Mesenteric fat pad (tissue), 1 donor: Measurements from ENCODE around the gene BACH1. TPM values are rescaled to one million over a fixed set of nuclear protein-coding genes. Genes with fewer than 3 reads are reported as not detected.
"Not testable (repeated sequence)": the region's sequence is repeated elsewhere in the genome, so short reads cannot be mapped to it uniquely, and the experiment has no call there.

ENCODE experiments used
- DNase-seq: peaks from one replicate; pipeline ENCODE4 v3.0.0-alpha.2; 2020; ENCODE audit warnings: low spot score
- total RNA-seq: library from RNA; stranded (reverse); fragmentation: NEBNext Ultra II Directional; extraction: Animal tissue kit (Norgen Biotek cat#: 25700); gene quantifications from one replicate; pipeline ENCODE4 v1.2.1, GENCODE V29; 2021
- donor health status: DM: yes; HTN: yes; CAD: no.

The BACH1 gene
- total RNA-seq, 1 donor from 2014 or later = 69.8 TPM

DNA sequence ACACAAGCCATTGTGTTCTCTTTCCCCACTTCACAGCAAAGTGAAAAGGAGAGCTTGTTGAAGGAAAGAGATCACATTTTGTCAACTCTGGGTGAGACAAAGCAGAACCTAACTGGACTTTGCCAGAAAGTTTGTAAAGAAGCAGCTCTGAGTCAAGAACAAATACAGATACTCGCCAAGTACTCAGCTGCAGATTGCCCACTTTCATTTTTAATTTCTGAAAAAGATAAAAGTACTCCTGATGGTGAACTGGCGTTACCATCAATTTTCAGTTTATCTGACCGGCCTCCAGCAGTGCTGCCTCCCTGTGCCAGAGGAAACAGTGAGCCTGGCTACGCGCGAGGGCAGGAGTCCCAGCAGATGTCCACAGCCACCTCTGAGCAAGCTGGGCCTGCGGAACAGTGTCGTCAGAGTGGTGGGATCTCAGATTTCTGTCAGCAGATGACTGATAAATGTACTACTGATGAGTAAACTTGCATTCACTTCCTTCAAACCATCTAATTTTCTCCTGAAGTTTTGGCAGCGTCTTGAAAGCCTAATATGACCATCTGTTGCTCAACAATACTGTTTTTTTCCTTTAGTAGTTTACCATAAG, 43.7 kb downstream of the BACH1 start:
- no peak for DNase-seq

GRCh38 chr21:29343519-29343918, 44.8 kb downstream of the BACH1 start:
- DNase-seq = no peak

- DNase-seq = no peak
Measured at GRCh38 chr21:29346281-29346680, 47.6 kb downstream of the BACH1 start.

DNA sequence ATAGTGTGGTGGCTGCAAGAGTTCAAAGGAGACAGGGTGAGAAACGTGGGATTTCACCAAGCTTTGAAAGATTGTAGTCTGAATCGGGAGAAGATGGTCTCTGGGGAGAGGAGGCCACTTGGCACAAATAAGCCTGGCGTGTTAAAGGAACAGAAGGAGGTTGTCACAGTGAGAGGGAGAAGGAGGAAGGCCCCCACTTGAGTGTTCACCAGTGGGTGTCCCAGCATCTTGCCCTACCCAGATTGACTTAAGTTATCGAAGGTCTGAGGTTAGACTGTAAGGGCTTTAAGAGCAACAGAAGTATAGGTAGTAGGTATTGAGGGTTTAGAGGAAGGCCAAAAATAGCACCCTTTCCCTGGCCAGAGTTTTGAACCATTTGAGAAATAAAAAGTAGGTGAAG, 48.0 kb downstream of the BACH1 start:
- DNase-seq = no peak

- no peak for DNase-seq
Measured at GRCh38 chr21:29347274-29347681, 48.6 kb downstream of the BACH1 start.

DNA sequence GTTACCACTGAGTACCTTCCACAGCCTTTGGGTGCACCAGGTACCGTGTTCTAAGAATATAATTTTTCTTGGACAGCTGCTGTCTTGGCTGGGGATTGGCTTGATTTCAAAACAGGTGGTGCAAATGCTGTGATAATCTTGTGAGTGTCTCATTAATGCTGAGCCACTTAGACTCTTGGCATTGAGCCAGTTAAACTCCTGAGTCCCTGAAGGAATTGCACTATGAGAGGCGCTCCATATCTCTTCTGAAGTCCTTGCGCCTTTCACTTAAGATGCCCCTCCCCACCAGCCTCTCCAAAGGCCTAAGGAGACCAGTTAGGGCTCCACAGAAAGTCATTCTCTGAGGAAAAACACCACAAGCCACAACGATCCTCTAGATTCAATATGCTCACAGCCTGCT, 51.0 kb downstream of the BACH1 start:
- DNase-seq = no peak

DNA sequence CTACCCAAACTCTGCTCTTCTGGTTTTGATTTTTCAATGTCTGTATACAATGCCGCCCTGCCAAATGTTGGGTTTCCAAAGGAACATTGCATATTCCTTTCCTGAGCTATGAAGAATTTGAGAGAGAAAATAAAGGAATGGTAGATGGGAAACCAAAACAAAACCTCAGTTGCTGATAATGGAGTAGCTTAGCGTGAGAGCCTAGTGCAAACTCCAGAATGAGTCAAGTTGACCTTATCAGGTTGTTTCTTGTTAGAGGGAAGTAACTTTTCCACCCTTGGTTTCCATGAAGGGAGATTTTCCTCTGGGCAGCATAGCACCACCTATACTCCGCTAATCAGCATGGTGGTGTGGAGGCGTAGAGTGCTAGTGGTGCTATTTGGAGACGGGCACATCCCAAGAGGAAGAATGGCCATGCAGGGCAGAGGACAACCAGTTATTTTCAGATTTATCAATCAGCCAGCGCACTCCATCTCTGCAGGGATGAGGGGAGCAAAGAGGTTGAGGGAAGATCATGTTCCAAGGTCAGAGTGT, 51.6 kb downstream of the BACH1 start:
- DNase-seq = no peak

- DNase-seq = no peak
Measured at GRCh38 chr21:29351691-29352090, 53.0 kb downstream of the BACH1 start.

GRCh38 chr21:29355043-29355710, 56.5 kb downstream of the BACH1 start:
- not testable (repeated sequence) for DNase-seq

- not testable (repeated sequence) for DNase-seq
Measured at GRCh38 chr21:29356291-29356690, 57.6 kb downstream of the BACH1 start.

GRCh38 chr21:29356810-29357209, 58.1 kb downstream of the BACH1 start:
- DNase-seq = not testable (repeated sequence)

DNA sequence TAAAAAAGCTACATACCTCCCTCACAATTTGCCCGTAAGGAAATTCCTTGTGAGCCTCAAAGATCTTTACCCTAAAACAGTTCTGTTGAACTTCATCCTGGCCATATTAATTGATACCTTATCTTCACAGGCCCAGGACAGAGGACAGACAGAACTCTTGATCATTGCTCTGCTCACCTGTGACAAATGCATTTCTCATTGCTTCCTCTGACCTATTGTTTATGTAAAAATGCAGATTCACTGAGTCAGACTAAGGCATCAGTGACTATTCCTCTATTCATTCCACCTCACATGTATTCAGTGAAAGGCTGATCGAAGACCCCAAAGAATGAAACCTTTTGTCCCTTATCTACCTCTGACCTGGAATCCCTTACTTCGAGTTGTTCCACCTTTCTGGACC, 61.0 kb downstream of the BACH1 start:
- no peak for DNase-seq

GRCh38 chr21:29360799-29361765, 62.4 kb downstream of the BACH1 start:
- DNase-seq = no peak

GRCh38 chr21:29362758-29363157, 64.0 kb downstream of the BACH1 start:
- DNase-seq = no peak

- no peak for DNase-seq
Measured at GRCh38 chr21:29365661-29366265, 67.0 kb downstream of the BACH1 start.

GRCh38 chr21:29366532-29366931, 67.8 kb downstream of the BACH1 start:
- DNase-seq = no peak

GRCh38 chr21:29367335-29367734, 68.6 kb downstream of the BACH1 start:
- no peak for DNase-seq

- no peak for DNase-seq
Measured at GRCh38 chr21:29368906-29369305, 70.2 kb downstream of the BACH1 start.

DNA sequence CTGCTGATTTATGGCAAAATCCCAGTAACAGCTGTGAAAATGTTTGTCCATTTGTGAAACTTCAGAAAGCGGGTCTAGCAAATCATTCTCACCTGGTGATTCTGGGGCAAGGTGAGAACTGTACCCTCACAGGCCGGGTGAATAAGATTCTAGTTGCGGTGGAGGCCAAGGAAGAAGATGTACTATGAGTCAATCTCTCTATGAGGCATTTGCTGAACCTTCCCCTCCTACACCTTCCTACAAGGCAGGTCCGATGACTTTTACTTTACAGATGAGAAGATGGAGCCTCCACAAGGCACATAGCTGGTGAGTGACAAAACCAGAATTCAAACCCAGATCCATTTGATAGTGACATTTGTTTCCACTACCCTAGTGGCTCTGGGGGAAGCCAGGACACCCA, 72.7 kb downstream of the BACH1 start:
- no peak for DNase-seq

DNA sequence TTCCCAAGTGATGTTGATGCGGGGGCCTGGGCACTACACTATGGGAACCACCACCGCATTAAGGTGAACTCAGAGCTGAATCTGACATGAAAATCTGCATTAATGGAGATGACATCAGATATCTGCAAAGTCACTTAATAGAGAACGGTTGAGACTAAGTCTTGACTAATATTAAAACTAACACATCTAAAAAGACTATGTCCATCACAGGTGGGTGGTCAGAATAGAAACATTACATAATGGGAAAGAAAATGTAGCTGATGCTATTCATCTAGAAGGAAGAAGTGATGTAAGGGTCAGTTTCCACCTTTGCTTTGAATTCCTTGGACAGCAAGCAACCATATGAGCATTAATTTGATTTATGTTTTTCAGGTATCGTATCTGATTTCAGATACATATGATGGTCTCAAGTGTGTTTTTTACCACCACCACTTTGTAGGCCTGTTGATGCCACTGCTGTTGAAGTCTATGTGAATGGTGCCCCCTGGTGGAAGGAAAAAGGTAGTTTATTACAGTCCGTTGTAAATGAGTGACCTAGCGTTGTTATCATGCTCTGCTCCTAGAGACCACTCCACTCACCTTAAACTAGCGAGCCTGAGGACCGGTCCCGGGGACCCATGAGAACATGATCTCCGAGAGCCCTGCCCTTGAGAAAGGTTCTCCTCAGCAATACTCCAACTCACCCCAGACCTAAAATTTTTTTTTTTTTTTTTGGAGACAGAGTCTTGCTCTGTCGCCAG, 73.5 kb downstream of the BACH1 start:
- DNase-seq = no peak

DNA sequence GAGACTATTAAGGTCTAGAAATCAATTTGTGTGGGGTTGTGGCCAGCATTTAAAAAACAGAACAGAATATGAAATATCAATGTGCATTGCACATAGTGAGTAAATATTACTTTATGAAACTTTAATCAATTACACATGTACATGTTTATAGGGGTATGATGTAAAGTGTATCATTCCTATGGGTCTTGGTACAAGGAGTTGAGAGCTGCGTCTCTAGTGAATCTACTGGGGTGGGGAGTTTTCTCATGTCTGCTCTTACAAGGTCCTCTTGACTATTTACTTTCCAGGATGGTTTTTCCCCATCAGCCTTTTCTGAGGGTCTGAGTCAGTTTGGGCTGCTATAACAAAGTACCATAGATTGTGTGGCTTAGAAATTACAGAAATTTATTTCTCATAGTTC, 75.8 kb downstream of the BACH1 start:
- no peak for DNase-seq
